Astrocyte (in vitro differentiated cells and primary cell): ENCODE measurements around the gene ERG.

ENCODE experiments used
- CTCF ChIP-seq: IDR thresholded peaks from 2 replicates; pipeline ENCODE4 v1.5.1; 2011; ENCODE audit warnings: low read depth, mild to moderate bottlenecking, inconsistent platforms, low read length, moderate library complexity; ENCODE audit not compliant: insufficient read depth
- EZH2 ChIP-seq: IDR thresholded peaks from 2 replicates; pipeline ENCODE4 v1.6.1; 2012; ENCODE audit warnings: mild to moderate bottlenecking, low read length, inconsistent platforms; ENCODE audit not compliant: insufficient read depth

GRCh38 chr21:38476385-38476784 is 21.9 kb downstream of the ERG start:
- TF ChIP-seq CTCF = no peak
- no peak for TF ChIP-seq EZH2
